Astrocyte of the spinal cord (primary cell): ENCODE measurements around the gene OR6N1.

Source experiments
- DNase-seq: peaks from one replicate; pipeline ENCODE4 v3.0.0; 2011; ENCODE audit warnings: low read depth, low spot score
- H3K4me3 ChIP-seq: 2 replicates; pipeline ENCODE4 v1.5.1; 2011; ENCODE audit warnings: low read depth, mild to moderate bottlenecking, low read length, moderate library complexity
- CTCF ChIP-seq: IDR thresholded peaks from 2 replicates; pipeline ENCODE4 v1.5.1; 2012; ENCODE audit warnings: low read depth, mild to moderate bottlenecking, low read length, inconsistent platforms
- in situ Hi-C: cut with HindIII; loops from 2 replicates; pipeline ENCODE4 v1.10.0; 2017; ENCODE audit warnings: low sequenced_read_pairs

OR6N1 gene

GRCh38 chr1:158730453-158730852, 41.5 kb downstream of the OR6N1 start:
- no peak for TF ChIP-seq CTCF
- no peak for DNase-seq
- in situ Hi-C loops, result no loop called here
- no peak overlapping the region for H3K4me3 ChIP-seq

- in situ Hi-C loops, result no loop called here
- no peak for TF ChIP-seq CTCF
- H3K4me3 ChIP-seq, result no peak overlapping the region
- DNase-seq, result no peak
Measured at GRCh38 chr1:158728510-158729225, 43.3 kb downstream of the OR6N1 start.

- no peak for DNase-seq
- no peak overlapping the region for H3K4me3 ChIP-seq
- in situ Hi-C loops, result no loop called here
Measured at GRCh38 chr1:158724442-158724841, 47.6 kb downstream of the OR6N1 start.

GRCh38 chr1:158720620-158721019, 51.4 kb downstream of the OR6N1 start, which contains the start of gene OR6K3:
TSS of gene OR6K3 (minus strand) at chr1:158720720. CDS start at chr1:158718115, 2,605 bp downstream.
- no peak for DNase-seq
- no peak within 1 kb of the TSS for H3K4me3 ChIP-seq
- no peak for TF ChIP-seq CTCF
- in situ Hi-C loops, result no loop called here

More at GRCh38 chr1:158724442-158724841, 47.6 kb downstream of the OR6N1 start:
- no peak for TF ChIP-seq CTCF

GRCh38 chr1:158719664-158720063, 52.3 kb downstream of the OR6N1 start:
- no peak overlapping the region for H3K4me3 ChIP-seq
- in situ Hi-C loops, result no loop called here
- DNase-seq, result no peak
- TF ChIP-seq CTCF, result no peak

GRCh38 chr1:158717344-158717743, 54.7 kb downstream of the OR6N1 start:
- H3K4me3 ChIP-seq, result no peak overlapping the region
- TF ChIP-seq CTCF, result no peak
- in situ Hi-C loops, result no loop called here
- DNase-seq, result no peak
